ENCODE results near the gene RIBC2. TPM values are rescaled to one million over a fixed set of nuclear protein-coding genes. Genes with fewer than 3 reads are reported as not detected.

Gene RIBC2
- total and polyA plus RNA-seq, 4 donors, result 0.25 to 1.5 TPM; not detected in 2

DNA sequence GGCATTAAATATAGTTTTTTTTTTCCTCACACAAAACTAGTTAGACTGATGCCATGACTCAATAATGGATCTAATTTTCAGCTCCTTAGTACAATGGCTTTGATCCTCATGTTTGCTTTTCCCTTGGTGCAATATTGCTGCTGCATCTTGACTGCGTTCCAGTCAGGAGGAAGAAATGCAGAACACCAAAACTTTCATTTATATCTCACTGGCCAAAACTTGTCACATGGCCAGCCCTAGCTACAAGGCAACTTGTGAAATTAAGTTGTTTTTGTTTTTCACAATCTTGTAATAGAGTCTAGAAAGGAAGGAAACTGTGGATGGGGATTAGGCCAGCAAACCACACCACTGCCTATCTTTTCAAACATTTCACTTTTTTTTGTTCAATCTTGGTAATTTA lies 36.8 kb upstream of the RIBC2 start:
- no peak for DNase-seq (ENCODE audit: low spot score)
- no peak overlapping the region for H3K27ac ChIP-seq (ENCODE audit: low read depth in 1 of 2, low read length in 2 of 2)
- TF ChIP-seq HNF4A (conservative IDR thresholded peaks at IDR 0.05), result no peak
- TF ChIP-seq, protein P1, sequence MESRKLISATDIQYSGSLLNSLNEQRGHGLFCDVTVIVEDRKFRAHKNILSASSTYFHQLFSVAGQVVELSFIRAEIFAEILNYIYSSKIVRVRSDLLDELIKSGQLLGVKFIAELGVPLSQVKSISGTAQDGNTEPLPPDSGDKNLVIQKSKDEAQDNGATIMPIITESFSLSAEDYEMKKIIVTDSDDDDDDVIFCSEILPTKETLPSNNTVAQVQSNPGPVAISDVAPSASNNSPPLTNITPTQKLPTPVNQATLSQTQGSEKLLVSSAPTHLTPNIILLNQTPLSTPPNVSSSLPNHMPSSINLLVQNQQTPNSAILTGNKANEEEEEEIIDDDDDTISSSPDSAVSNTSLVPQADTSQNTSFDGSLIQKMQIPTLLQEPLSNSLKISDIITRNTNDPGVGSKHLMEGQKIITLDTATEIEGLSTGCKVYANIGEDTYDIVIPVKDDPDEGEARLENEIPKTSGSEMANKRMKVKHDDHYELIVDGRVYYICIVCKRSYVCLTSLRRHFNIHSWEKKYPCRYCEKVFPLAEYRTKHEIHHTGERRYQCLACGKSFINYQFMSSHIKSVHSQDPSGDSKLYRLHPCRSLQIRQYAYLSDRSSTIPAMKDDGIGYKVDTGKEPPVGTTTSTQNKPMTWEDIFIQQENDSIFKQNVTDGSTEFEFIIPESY (IDR thresholded peaks at IDR 0.05), result no peak
- TF ChIP-seq, protein P2, sequence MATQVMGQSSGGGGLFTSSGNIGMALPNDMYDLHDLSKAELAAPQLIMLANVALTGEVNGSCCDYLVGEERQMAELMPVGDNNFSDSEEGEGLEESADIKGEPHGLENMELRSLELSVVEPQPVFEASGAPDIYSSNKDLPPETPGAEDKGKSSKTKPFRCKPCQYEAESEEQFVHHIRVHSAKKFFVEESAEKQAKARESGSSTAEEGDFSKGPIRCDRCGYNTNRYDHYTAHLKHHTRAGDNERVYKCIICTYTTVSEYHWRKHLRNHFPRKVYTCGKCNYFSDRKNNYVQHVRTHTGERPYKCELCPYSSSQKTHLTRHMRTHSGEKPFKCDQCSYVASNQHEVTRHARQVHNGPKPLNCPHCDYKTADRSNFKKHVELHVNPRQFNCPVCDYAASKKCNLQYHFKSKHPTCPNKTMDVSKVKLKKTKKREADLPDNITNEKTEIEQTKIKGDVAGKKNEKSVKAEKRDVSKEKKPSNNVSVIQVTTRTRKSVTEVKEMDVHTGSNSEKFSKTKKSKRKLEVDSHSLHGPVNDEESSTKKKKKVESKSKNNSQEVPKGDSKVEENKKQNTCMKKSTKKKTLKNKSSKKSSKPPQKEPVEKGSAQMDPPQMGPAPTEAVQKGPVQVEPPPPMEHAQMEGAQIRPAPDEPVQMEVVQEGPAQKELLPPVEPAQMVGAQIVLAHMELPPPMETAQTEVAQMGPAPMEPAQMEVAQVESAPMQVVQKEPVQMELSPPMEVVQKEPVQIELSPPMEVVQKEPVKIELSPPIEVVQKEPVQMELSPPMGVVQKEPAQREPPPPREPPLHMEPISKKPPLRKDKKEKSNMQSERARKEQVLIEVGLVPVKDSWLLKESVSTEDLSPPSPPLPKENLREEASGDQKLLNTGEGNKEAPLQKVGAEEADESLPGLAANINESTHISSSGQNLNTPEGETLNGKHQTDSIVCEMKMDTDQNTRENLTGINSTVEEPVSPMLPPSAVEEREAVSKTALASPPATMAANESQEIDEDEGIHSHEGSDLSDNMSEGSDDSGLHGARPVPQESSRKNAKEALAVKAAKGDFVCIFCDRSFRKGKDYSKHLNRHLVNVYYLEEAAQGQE (IDR thresholded peaks at IDR 0.05), result no peak
- no peak for TF ChIP-seq GABPA (IDR thresholded peaks at IDR 0.05 in 1 of 2, conservative IDR thresholded peaks at IDR 0.05 in 1 of 2)
- no peak for TF ChIP-seq JUND (IDR thresholded peaks at IDR 0.05)
- no peak for TF ChIP-seq NR2F2 (IDR thresholded peaks at IDR 0.05)
- TF ChIP-seq, protein P3, sequence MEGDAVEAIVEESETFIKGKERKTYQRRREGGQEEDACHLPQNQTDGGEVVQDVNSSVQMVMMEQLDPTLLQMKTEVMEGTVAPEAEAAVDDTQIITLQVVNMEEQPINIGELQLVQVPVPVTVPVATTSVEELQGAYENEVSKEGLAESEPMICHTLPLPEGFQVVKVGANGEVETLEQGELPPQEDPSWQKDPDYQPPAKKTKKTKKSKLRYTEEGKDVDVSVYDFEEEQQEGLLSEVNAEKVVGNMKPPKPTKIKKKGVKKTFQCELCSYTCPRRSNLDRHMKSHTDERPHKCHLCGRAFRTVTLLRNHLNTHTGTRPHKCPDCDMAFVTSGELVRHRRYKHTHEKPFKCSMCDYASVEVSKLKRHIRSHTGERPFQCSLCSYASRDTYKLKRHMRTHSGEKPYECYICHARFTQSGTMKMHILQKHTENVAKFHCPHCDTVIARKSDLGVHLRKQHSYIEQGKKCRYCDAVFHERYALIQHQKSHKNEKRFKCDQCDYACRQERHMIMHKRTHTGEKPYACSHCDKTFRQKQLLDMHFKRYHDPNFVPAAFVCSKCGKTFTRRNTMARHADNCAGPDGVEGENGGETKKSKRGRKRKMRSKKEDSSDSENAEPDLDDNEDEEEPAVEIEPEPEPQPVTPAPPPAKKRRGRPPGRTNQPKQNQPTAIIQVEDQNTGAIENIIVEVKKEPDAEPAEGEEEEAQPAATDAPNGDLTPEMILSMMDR (IDR thresholded peaks at IDR 0.05; ENCODE audit: low read depth, low read length, missing input control), result no peak
- no peak for TF ChIP-seq FOXA1 (IDR thresholded peaks at IDR 0.05)
- TF ChIP-seq, protein P4, sequence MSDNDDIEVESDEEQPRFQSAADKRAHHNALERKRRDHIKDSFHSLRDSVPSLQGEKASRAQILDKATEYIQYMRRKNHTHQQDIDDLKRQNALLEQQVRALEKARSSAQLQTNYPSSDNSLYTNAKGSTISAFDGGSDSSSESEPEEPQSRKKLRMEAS (IDR thresholded peaks at IDR 0.05), result no peak
- TF ChIP-seq EGR1 (IDR thresholded peaks at IDR 0.05; ENCODE audit: low read depth in 2 of 2), result no peak
- no peak for TF ChIP-seq SP1 (IDR thresholded peaks at IDR 0.05)
- no peak for TF ChIP-seq RXRA (IDR thresholded peaks at IDR 0.05)
- TF ChIP-seq, protein P5, sequence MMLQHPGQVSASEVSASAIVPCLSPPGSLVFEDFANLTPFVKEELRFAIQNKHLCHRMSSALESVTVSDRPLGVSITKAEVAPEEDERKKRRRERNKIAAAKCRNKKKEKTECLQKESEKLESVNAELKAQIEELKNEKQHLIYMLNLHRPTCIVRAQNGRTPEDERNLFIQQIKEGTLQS (IDR thresholded peaks at IDR 0.05), result no peak
- TF ChIP-seq YY1 (IDR thresholded peaks at IDR 0.05), result no peak
- no peak for TF ChIP-seq RAD21 (IDR thresholded peaks at IDR 0.05)
- TF ChIP-seq HNF4G (IDR thresholded peaks at IDR 0.05), result no peak
- 68% methylated on average over 1 of the region's 1 CpG for WGBS
- H3K36me3 ChIP-seq (ENCODE audit: control insufficient read depth in 4 of 4, insufficient read depth in 3 of 4, low read depth in 1 of 4, low read length in 3 of 4), result no peaks in the 10 kb centered on the region
- no peaks in the 10 kb centered on the region for H3K4me1 ChIP-seq (ENCODE audit: control insufficient read depth in 4 of 4, insufficient read depth in 4 of 4, low read length in 3 of 4)
- no peak overlapping the region for H3K4me3 ChIP-seq (ENCODE audit: low read depth in 1 of 3, low read length in 3 of 3)
- H3K9me3 ChIP-seq (ENCODE audit: control insufficient read depth in 4 of 4, low read length in 3 of 4), result no peaks in the 10 kb centered on the region
- H3K27me3 ChIP-seq (ENCODE audit: control insufficient read depth in 4 of 4, insufficient read depth in 4 of 4, low read length in 3 of 4), result no peaks in the 10 kb centered on the region
- no peak overlapping the region for H3K9ac ChIP-seq (ENCODE audit: low read depth in 1 of 2, low read length in 2 of 2)

DNA sequence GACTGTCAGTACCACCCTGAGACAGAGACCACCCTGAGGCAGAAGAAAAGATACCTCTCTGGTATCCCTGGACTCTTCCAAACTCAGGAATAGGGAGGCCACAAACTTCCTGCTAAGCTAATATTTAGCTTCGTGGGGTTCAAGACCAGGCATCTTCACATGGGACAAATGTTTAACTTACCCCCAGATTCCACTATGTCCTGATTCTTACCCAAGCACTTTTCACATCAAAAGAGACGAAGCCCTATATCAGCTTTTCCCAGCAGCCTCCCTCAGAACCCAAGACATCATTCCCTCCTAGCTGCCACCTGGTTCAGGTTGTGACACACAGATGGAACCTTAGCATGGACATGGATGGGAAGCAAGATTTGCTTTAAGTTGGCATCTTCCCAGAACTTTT lies 32.1 kb upstream of the RIBC2 start:
- Histone ChIP-seq H3K36me3 (ENCODE audit: control insufficient read depth in 4 of 4, insufficient read depth in 3 of 4, low read depth in 1 of 4, low read length in 3 of 4) (no peaks in the 10 kb centered on the region), H3K27me3 (ENCODE audit: control insufficient read depth in 4 of 4, insufficient read depth in 4 of 4, low read length in 3 of 4) (no peaks in the 10 kb centered on the region), H3K4me3 (ENCODE audit: low read depth in 1 of 3, low read length in 3 of 3) (no peak overlapping the region), H3K9me3 (ENCODE audit: control insufficient read depth in 4 of 4, low read length in 3 of 4) (no peaks in the 10 kb centered on the region), H3K27ac (ENCODE audit: low read depth in 1 of 2, low read length in 2 of 2) (no peak overlapping the region), H3K9ac (ENCODE audit: low read depth in 1 of 2, low read length in 2 of 2) (no peak overlapping the region), H3K4me1 (ENCODE audit: control insufficient read depth in 4 of 4, insufficient read depth in 4 of 4, low read length in 3 of 4) (no peaks in the 10 kb centered on the region)
- no peak for DNase-seq (ENCODE audit: low spot score)
- TF ChIP-seq FOXA2 (IDR thresholded peaks at IDR 0.05) (no peak), SP1 (IDR thresholded peaks at IDR 0.05) (no peak), RXRA (IDR thresholded peaks at IDR 0.05) (no peak), GABPA (IDR thresholded peaks at IDR 0.05 in 1 of 2, conservative IDR thresholded peaks at IDR 0.05 in 1 of 2) (no peak), JUND (IDR thresholded peaks at IDR 0.05) (no peak)
- TF ChIP-seq, protein P1 (IDR thresholded peaks at IDR 0.05), result no peak
- TF ChIP-seq, protein P2 (IDR thresholded peaks at IDR 0.05), result no peak
- 95% methylated on average over 2 of the region's 2 CpGs for WGBS
